Common myeloid progenitor, CD34-positive (primary cell): ENCODE results near the gene FUT6.

Source experiments
- CTCF ChIA-PET: fragments of 350-600 bp; sonication (Branson Sonifier 250); formaldehyde crosslinking; loops from one replicate; lab custom pipeline; 2021; ENCODE audit warnings: antibody characterized with exemption; lab: Charles Lee
- POLR2A ChIA-PET: fragments of 350-600 bp; sonication (Branson Sonifier 250); formaldehyde crosslinking; loops from one replicate; lab custom pipeline; 2021; ENCODE audit warnings: antibody characterized with exemption; lab: Charles Lee
- DNase-seq, 3 donors: peaks; one replicate each; pipeline versions ENCODE4 v3.0.0 to v3.0.0-alpha.2; 2013
- H3K27ac ChIP-seq, 2 experiments: 1 replicate in 1 of 2; 2 replicates in 1 of 2; pipeline ENCODE4 v1.7.0; 2013; ENCODE audit warnings: inconsistent platforms in 2 of 2, low read length in 2 of 2, mild to moderate bottlenecking in 2 of 2, low read depth in 1 of 2, moderate library complexity in 1 of 2; ENCODE audit not compliant: severe bottlenecking in 2 of 2, insufficient read depth in 1 of 2, poor library complexity in 1 of 2
- H3K27me3 ChIP-seq, 5 experiments: replicated peaks in 2 of 5; 1 replicate in 3 of 5; 2 replicates in 2 of 5; pipeline versions ENCODE4 v1.6.1 to v1.7.0; 2013; ENCODE audit warnings: low read length in 4 of 5, mild to moderate bottlenecking in 2 of 5, moderate library complexity in 2 of 5, inconsistent platforms in 1 of 5; ENCODE audit not compliant: insufficient read depth in 5 of 5, control insufficient read depth in 4 of 5
- H3K36me3 ChIP-seq, 4 experiments: 1 replicate in 2 of 4; 2 replicates in 2 of 4; pipeline versions ENCODE4 v1.6.1 to v1.7.0; 2013; ENCODE audit warnings: low read length in 3 of 4, control low read depth in 1 of 4, mild to moderate bottlenecking in 1 of 4; ENCODE audit not compliant: control insufficient read depth in 4 of 4, insufficient read depth in 4 of 4
- H3K4me1 ChIP-seq, 4 experiments: 1 replicate in 3 of 4; 2 replicates in 1 of 4; pipeline versions ENCODE4 v1.6.1 to v1.7.1; 2013; ENCODE audit warnings: low read length in 3 of 4, mild to moderate bottlenecking in 3 of 4, control low read depth in 1 of 4, inconsistent platforms in 1 of 4, moderate library complexity in 1 of 4; ENCODE audit not compliant: control insufficient read depth in 4 of 4, insufficient read depth in 4 of 4; ENCODE audit errors: control extremely low read depth in 1 of 4
- H3K4me3 ChIP-seq, 7 experiments: 1 replicate in 4 of 7; 2 replicates in 3 of 7; pipeline versions ENCODE4 v1.5.1 to v1.7.0; 2013; ENCODE audit warnings: mild to moderate bottlenecking in 7 of 7, low read length in 6 of 7, moderate library complexity in 6 of 7, inconsistent platforms in 2 of 7, low read depth in 2 of 7, control low read depth in 1 of 7; ENCODE audit not compliant: insufficient read depth in 4 of 7, control insufficient read depth in 1 of 7; ENCODE audit errors: extremely low read depth in 1 of 7
- H3K9me3 ChIP-seq, 5 experiments: 1 replicate in 4 of 5; 2 replicates in 1 of 5; pipeline versions ENCODE4 v1.6.1 to v1.7.1; 2013; ENCODE audit warnings: low read length in 4 of 5, mild to moderate bottlenecking in 2 of 5, inconsistent platforms in 1 of 5, low read depth in 1 of 5, moderate library complexity in 1 of 5; ENCODE audit not compliant: control insufficient read depth in 4 of 5, insufficient read depth in 2 of 5; ENCODE audit errors: control extremely low read depth in 1 of 5
- WGBS: methylation state at CpG from one replicate; pipeline ENCODE4 v1.1.5; 2013; ENCODE audit not compliant: insufficient coverage; 5-methylcytosine and 5-hydroxymethylcytosine counted together

Gene FUT6

GRCh38 chr19:5826531-5827341 lies 12.8 kb downstream of the FUT6 start:
- CTCF ChIA-PET, result interaction anchor here (0.7 to 5.3 kb wide), 4 partner anchors 20 to 106 kb away, joined by 3 to 30 read pairs (median 4); partner anchors contain the start of genes CATSPERD and NRTN
- H3K4me3 ChIP-seq, result peak overlapping the region in 5 of 7 experiments; percentile 61 to 93 (median 76)
- H3K36me3 ChIP-seq, result no peaks in the 10 kb centered on the region
- H3K9me3 ChIP-seq, result no peaks in the 10 kb centered on the region
- peak overlapping the region in 1 of 2 experiments; percentile 85 for H3K27ac ChIP-seq
- peak; percentile 86 to 93 (median 91) for DNase-seq
- WGBS, result 11% methylated on average over 22 of the region's 24 CpGs
- POLR2A ChIA-PET, result interaction anchor here (2.5 kb wide), 1 partner anchor 78 kb away, joined by 10 read pairs; the partner anchor contains the start of gene VMAC
- peaks cover 0 to 31% (median 29%) of the 10 kb centered on the region in 4 experiments for H3K4me1 ChIP-seq
- H3K27me3 ChIP-seq, result no peaks in the 10 kb centered on the region

- POLR2A ChIA-PET, result interaction anchor here (0.7 kb wide), 1 partner anchor 64 kb away, joined by 3 read pairs; no protein-coding TSS in a partner anchor
- H3K4me3 ChIP-seq, result no peak overlapping the region
- peaks cover 0 to 31% (median 29%) of the 10 kb centered on the region in 4 experiments for H3K4me1 ChIP-seq
- CTCF ChIA-PET, result interaction anchor here (1.0 to 5.3 kb wide), 3 partner anchors 11 to 21 kb away, joined by 3 to 30 read pairs (median 5); partner anchors contain the start of gene NRTN
- H3K9me3 ChIP-seq, result no peaks in the 10 kb centered on the region
- 95% methylated on average over 21 of the region's 21 CpGs for WGBS
- no peak overlapping the region for H3K27ac ChIP-seq
- no peaks in the 10 kb centered on the region for H3K27me3 ChIP-seq
- peak in 1 of 3 donors; percentile 17 for DNase-seq
- no peaks in the 10 kb centered on the region for H3K36me3 ChIP-seq
These were observed 14.3 kb downstream of the FUT6 start for GRCh38 chr19:5825178-5825577.

GRCh38 chr19:5824751-5825150 lies 14.8 kb downstream of the FUT6 start:
- no peaks in the 10 kb centered on the region for H3K36me3 ChIP-seq
- WGBS, result 100% methylated on average over 4 of the region's 10 CpGs
- peaks cover 0 to 30% (median 29%) of the 10 kb centered on the region in 4 experiments for H3K4me1 ChIP-seq
- H3K27ac ChIP-seq, result no peak overlapping the region
- H3K27me3 ChIP-seq, result no peaks in the 10 kb centered on the region
- DNase-seq, result no peak
- H3K9me3 ChIP-seq, result no peaks in the 10 kb centered on the region
- ChIA-PET POLR2A (interaction anchor here (0.7 kb wide), 1 partner anchor 65 kb away, joined by 3 read pairs; no protein-coding TSS in a partner anchor), CTCF (interaction anchor here (1.0 to 5.3 kb wide), 3 partner anchors 11 to 21 kb away, joined by 3 to 30 read pairs (median 5); partner anchors contain the start of gene NRTN)
- H3K4me3 ChIP-seq, result no peak overlapping the region

GRCh38 chr19:5823579-5824281 lies 15.8 kb downstream of the FUT6 start:
- no peaks in the 10 kb centered on the region for H3K9me3 ChIP-seq
- DNase-seq, result no peak
- H3K27me3 ChIP-seq, result no peaks in the 10 kb centered on the region
- peaks cover 0 to 20% (median 19%) of the 10 kb centered on the region in 4 experiments for H3K4me1 ChIP-seq
- H3K36me3 ChIP-seq, result no peaks in the 10 kb centered on the region
- no peak overlapping the region for H3K4me3 ChIP-seq
- CTCF ChIA-PET, result interaction anchor here (1.2 to 5.3 kb wide), 3 partner anchors 17 to 20 kb away, joined by 4 to 30 read pairs (median 6); partner anchors contain the start of gene NRTN
- no peak overlapping the region for H3K27ac ChIP-seq
- WGBS, result 93% methylated on average over 28 of the region's 30 CpGs
- POLR2A ChIA-PET, result interaction anchor here (0.6 kb wide), 1 partner anchor 95 kb away, joined by 3 read pairs; no protein-coding TSS in a partner anchor

DNA sequence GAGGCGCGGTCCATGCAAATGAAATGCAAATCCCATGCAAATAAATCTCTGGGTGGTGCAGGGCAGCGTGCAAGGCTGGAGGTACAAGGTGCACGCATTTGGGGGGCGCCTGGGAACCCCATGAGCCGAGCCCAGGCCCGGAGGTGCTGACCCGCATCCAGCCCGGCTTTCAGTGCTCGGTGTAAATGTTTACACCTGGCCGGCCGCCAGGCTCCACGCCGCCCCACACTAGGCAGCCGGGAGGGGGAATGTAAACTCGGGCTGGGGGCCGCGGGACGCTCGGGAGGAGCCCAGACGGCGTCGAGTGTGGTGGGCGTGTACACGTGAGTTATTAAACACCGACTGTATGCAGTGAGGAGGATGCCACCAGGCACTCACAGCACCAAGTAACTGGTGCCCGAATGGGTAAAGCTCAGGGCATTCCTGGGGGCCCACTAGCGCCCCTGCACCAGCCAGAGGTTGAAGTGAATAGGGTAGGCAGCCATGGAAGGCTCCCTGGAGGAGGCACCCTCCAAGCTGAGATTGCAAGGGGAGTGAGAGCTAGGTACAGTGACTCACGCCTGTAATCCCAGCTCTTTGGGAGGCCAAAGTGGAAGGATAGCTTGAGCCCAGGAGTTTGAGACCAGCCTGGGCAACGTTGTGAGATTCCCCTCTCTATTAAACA lies 17.2 kb downstream of the FUT6 start:
- Histone ChIP-seq H3K4me1 (peaks cover 0 to 13% (median 12%) of the 10 kb centered on the region in 4 experiments), H3K36me3 (no peaks in the 10 kb centered on the region), H3K9me3 (no peaks in the 10 kb centered on the region), H3K27me3 (peaks cover 0 to 2% (median 0%) of the 10 kb centered on the region in 5 experiments), H3K27ac (no peak overlapping the region), H3K4me3 (no peak overlapping the region)
- DNase-seq, result no peak
- 86% methylated on average over 24 of the region's 30 CpGs for WGBS
- ChIA-PET POLR2A (no interaction called here), CTCF (interaction anchor here (0.7 to 1.9 kb wide), 5 partner anchors 13 to 48 kb away, joined by 3 to 7 read pairs (median 4); no protein-coding TSS in a partner anchor)

GRCh38 chr19:5821521-5822180 lies 17.9 kb downstream of the FUT6 start:
- peaks cover 0 to 6% (median 6%) of the 10 kb centered on the region in 4 experiments for H3K4me1 ChIP-seq
- POLR2A ChIA-PET, result no interaction called here
- no peaks in the 10 kb centered on the region for H3K36me3 ChIP-seq
- DNase-seq, result no peak
- H3K4me3 ChIP-seq, result no peak overlapping the region
- H3K9me3 ChIP-seq, result no peaks in the 10 kb centered on the region
- CTCF ChIA-PET, result interaction anchor here (0.7 to 1.9 kb wide), 4 partner anchors 15 to 48 kb away, joined by 3 to 7 read pairs (median 4); no protein-coding TSS in a partner anchor
- H3K27me3 ChIP-seq, result peaks cover 0 to 2% (median 0%) of the 10 kb centered on the region in 5 experiments
- H3K27ac ChIP-seq, result no peak overlapping the region
- WGBS, result 70% methylated on average over 5 of the region's 8 CpGs
